ENCODE data around the gene ZNF577.
A peak's percentile ranks its signal among the peaks of the same experiment; 100 is the strongest.

- TF ChIP-seq YY1 (IDR thresholded peaks at IDR 0.05; ENCODE audit: insufficient read depth, insufficient read length), result no peak
- no peak for TF ChIP-seq SUZ12 (IDR thresholded peaks at IDR 0.05; ENCODE audit: extremely low read depth, insufficient read depth, insufficient read length)
- peak; percentile 89 for TF ChIP-seq ZNF274 (IDR thresholded peaks at IDR 0.05; ENCODE audit: low read depth, low read length)
Measured at GRCh38 chr19:51861870-51862622, 25.7 kb downstream of the ZNF577 start.

Data from NT2/D1 (cell line).